Activated CD8-positive, alpha-beta memory T cell treated with anti-CD3 and anti-CD28 coated beads, Interleukin-2, amount 50 U/mL, for 24 hours (primary cell): Measurements from ENCODE around the gene CYP19A1.
A peak's percentile ranks its signal among the peaks of the same experiment; 100 is the strongest.
"Not testable (repeated sequence)": the region's sequence is repeated elsewhere in the genome, so short reads cannot be mapped to it uniquely, and the experiment has no call there.

Source experiments
- DNase-seq: peaks from one replicate; pipeline ENCODE4 v3.0.0-alpha.2; 2020; ENCODE audit errors: extremely low read depth

CYP19A1 gene

DNA sequence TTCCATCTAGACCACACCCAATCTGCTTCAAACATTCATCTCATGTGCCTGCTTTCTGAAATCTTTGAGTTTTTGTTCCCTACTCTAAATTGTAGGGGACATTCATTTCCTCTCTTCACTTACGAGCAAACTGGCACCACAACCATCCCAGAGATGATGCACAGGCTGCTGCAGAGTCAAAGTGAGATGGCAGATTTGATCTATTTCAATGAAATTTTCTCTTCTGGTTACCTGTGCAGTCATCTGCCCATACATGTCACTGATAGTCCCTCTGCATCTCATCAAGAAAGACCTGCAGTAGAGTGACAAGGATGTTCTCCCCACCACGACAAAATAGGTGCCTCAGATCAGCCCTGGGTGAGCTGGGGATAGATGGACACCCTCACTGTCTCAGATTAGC is 125.5 kb downstream of the CYP19A1 start:
- no peak for DNase-seq

DNA sequence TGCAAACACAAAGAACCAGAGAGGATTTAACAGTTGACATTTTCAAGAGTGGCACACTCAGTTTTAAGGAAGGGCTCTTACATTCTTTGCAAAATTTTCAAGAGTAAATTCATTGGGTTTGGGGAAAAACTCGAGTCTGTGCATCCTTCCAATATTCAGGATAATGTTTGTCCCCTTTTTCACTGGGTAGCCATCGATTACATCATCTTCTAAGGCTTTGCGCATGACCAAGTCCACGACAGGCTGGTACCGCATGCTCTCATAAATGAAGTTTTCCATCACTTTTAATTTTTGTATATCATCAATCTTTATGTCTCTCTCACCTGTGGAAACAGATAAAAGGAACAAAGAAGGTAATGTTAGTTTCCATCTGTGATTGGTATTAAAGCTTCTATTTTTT is 126.2 kb downstream of the CYP19A1 start:
- no peak for DNase-seq

DNA sequence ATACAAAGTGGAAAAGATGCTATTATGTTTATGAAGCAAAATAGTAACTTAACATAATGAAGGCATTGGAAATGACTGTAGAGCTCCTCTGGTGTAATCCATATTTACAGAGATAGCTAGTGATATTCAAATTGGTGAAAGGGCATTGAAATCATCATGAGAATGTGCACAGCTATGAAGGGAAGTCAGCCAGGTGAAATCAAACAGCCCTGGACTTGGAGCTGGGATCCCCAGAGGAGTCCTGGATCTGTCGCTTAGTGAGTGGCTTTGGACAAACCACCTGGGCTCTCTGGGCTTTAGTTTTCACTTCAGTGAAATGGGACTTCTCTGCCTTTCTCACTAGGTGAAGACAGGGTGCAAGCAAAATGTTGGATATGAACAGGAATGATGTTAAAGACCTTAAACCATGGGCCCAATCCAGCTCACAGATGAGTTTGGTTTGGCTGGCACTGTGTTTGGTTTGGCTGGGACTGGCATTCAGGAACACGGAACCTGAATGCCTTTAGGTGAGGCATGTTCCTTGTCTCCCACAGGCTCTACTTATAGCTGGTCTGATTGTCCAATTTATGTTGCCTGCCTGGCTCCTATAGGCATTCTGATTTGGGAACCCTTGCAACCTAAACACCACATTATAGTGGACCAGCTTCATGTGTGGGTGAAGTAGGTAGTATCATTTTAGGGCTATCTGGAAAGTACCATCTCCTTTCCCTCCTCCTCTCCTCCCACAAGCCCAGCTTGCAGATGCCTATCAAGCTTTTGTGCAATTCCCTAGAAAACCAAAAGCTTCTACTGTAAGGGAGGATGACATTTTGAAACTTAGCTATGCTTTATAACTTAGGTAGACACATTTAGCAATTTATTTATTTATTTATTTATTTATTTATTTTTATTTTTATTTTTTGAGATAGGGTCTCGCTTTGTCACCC is 133.1 kb downstream of the CYP19A1 start:
- no peak for DNase-seq

DNA sequence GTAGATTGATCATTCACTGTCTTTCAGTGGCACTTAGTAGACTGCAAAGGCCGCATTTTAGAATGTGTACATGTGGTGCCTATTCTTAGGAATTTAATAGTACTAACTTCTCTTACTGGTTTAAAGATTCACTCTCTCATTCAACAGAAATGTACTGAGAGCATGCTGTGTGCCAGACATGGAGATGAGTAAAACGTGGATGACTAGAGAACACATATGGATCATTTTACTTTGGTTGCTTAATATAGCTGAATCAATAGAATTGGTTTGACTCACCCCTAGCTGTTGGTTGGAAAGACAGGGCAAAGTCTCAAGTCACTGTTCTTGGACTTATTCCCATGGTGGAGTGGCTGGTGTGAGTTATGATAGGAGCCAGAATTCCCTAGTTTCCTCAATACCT is 134.6 kb downstream of the CYP19A1 start:
- DNase-seq, result no peak

DNA sequence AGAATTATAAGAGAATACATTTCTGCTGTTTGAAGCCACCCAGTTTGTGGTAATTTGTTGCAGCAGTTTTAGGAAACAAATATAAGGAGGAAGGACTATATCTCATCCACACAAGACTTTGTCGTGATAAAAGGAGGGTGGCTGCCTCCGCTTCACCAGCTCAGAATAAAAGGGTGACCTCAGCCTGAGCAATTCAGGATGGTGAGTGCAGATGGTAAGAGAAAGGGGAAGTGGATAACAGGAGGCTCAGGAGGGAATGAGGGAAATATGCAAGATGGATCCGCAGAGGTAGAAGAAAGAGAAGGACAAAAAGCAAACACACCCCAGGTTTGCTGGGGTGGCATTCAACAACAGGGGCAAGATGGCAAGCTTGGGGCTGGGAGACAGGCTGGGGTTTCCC is 135.6 kb downstream of the CYP19A1 start:
- DNase-seq, result no peak

DNA sequence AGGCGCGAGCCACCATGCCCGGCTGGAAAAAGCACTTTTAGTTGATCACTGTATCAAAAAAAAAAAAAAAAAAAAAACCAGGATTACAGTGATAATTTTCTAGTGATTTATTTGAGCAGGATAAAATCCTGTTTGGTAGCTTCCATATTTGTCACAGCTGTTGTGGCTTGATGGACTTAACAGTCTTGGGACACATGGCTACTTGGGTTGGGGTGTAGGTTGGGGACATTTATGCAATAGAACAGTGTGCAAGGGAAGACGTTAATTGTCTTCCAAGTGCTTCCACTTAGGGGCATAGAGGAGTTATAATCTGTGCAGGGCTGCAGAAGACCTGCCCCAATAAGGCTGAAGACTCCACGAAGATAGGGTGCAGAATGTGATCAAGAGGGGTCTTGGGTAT is 136.8 kb downstream of the CYP19A1 start:
- DNase-seq, result no peak

DNA sequence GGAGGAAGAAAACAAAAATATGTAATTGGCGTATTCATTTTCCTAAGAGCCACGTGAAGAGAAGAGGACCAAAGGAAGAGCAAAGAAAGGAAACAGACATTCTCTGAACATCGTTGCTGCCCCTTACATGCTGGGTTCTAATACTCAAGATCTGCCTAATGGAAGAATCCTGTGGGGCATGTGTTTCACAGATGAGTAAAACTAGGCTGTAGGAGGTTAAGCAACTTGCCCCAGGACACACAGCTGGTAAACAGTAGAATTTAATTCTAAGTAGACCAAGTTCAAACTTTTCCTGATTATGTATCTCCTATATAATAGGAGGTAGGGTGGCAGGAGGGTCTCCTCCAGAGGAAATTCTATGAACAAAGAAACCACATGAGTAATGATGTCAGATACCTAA is 137.6 kb downstream of the CYP19A1 start:
- no peak for DNase-seq

DNA sequence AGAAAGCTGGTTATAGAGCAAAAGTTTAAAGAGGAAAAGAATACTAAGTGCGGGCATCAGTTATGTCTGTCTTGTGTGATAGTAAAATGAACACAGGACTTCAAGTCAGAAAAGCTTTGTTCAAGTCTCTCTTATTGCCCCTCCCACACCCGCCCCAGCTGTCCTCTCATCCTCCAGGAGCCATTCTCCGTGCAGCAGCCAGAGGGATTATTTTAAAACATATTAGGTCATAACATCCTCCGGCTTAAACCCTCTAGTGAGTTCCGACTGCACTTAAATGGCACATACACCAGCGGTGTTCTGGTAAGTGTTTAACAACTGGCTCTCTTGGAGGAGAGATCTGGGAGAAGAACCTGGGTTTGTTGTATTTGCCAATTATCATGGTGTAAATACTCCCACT is 138.9 kb downstream of the CYP19A1 start:
- no peak for DNase-seq

DNA sequence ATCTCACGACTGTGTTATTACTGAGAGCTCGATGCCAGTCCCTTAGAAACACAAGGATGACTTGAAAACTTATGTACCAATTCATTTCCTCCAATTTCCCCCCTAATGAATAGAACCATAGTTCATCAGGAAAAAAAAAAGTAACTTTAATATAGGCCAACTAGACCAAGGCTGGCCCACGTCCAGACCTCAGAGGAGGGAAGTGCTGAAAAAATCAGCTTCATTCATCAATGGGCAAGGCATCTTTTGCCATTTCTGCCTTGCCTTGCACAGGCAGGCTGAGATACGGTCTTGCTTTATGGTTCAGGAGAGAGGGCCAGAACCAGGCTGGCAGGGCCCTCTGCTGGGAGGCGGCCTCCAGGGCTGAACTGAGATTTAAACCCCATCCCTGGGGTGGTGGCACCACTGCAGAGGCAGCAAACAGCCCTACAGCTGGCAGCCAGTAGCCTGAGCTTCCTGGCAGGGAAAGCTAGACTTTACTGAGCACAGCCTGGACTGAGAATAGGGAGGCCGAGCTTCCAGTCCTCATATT is 139.6 kb downstream of the CYP19A1 start:
- no peak for DNase-seq

DNA sequence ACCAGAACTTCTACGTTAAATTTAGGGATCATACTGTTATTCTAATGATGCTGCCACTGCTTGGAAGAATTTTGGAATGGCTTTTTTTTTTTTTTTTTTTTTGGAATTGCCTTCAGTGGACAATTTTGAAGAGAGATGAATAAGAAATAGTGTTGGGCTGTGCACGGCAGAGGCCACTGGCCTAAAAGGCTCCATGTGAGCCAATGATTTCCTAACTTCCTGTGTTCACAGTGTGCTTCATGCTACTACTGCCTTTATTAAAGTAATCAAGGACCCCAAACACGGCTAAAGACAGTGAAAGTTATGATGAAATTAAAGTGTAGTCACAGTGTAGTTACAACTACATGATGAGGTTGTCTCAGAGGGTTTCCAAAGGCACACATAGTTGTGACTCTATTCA is 142.9 kb downstream of the CYP19A1 start:
- DNase-seq, result no peak

DNA sequence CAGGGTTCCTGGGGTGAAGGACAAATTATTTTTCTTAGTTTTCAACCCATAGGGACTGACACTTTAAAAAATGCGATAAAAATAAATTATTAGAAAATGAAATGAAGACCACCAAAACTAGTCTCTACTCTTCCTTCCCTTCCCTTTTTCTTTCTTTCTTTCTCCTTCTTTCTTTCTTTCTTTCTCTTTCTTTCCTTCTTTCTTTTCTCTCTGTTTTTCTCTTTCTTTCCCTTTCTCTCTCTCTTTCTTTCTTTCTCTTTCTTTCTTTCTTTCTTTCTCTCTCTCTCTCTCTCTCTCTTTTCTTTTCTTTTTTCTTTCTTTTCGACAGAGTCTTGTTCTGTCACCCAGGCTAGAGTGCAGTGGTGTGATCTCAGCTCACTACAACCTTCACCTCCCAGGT is 144.4 kb downstream of the CYP19A1 start:
- DNase-seq, result no peak

DNA sequence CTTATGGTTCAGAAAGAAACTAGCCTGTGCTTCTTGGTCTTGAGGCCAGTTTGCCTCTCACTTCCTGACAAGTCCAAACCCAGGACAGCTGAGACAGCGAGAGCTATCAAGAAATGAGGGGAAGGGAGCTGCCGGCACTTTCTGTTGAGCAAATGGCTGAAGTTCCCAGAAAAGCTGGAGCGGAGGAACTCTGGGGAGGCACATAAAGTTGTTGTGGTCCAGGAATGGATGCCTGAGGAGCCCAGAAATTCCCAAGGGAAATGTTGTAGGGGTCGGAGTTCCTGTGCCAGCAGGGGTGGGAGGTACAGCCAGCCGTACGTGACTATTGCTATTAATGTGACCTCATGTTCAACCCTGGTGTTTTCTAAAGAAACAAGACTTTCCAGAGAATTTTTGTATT is 144.9 kb downstream of the CYP19A1 start:
- no peak for DNase-seq

DNA sequence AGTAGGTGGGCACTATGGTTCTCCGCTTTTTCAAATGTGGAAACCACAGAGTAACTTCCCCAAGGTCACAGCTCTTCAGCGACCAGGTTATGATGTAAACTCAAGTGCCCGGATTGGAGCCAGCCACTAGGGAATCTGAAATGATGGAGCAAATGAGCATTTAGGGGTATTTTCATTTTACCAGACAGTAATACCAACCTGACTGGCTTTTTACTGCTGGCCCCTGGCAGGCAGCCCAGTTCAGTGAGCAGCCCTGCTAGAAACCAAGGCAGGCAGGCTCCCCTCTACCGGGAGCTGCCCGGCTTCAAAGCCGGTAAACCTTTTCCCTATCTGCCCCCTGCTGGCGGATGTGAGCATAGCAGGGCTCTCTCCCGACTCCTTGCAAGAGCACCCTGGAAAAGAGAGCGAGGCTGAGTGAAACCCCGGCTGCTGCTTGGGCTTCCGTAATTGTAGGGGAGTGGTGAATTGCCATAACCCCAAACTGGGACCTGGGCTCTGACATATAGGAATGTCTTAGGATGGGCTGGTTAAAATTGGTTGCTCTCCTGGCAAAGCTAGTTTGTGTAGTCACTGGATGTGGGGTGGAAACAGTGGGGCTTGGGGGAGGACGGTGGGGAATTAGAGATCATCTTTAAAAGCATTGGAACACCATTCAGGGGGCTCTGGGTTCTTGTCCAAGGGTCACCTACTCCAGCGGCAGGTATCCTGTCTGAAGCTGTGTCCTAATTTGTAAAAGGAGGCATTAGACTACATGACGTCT is 145.7 kb downstream of the CYP19A1 start:
- DNase-seq, result peak; percentile 45

DNA sequence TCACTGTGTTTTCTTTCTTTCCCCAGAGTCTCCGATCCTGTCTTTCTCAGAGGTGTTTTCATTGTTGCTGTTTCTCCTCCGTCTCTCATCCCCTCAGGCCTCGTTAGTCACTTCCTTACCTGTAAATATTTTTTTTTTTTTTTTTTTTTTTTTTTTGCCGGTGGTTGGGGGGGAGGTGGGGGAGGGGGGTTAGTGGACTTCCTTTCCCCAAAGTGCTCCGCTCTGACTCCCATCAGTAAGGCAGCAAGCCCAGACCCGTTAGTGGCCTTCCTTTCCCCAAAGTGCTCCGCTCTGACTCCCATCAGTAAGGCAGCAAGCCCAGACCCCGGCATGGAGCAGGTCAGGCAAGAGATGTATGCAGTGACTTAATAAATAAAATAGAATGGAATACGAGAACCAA is 146.6 kb downstream of the CYP19A1 start:
- DNase-seq, result no peak

DNA sequence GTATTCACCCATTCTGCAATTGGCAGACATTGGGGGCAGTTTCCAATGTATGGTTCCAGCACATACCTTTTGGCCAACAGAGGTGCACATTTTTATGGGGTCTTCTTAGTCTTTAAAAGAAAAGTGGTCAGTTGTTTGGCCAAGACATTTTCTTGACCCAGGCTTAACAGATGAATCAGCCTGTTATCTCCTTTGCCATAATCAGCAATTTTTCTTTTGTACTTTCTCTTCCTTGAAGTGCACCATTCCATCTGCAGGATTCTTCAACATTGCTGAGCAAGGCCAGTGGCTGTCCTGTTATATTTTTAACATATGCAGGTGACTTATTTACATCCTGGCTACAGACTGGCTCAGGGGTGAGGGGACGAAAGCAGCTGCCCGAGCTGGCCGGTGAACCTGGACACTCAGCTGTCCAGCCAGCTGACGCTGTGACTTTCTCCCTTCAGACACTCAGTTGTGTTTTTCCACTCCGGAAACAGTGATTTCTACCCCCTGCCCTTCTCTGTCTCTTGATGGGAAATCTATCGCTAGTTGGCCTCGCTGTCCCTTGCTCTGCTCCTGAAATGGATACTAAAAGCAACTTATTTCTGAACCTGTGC is 147.2 kb downstream of the CYP19A1 start:
- DNase-seq, result no peak

DNA sequence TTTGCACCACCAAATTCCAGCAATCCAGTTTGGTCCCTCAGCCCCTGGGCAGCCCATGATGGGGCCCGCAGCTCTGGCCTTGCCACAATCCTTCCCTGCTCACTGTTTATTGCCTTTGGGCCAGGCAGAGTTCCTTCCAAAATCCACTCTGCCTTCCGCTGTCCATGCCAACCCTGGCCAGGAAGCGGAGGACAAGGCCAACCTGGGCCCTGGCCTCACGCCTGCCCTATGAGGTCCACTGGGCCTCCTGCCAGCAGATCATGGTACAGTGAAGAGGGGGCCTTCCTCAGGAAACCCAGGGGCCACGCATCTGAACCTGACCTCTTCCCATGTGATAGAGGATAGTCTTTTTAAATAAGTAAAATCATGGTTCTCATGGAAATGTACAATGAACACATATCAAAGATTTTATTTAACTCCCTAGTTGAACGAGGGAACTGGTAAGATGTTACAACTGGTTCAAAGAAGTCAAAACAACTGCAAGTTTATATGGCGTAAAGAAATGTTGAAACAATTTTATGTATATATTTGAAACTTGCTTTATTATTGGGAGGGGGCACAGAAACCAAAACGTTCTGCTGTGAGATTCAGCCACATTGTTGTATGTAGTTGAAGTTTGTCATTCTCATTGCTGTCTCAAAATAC is 147.8 kb downstream of the CYP19A1 start:
- no peak for DNase-seq

DNA sequence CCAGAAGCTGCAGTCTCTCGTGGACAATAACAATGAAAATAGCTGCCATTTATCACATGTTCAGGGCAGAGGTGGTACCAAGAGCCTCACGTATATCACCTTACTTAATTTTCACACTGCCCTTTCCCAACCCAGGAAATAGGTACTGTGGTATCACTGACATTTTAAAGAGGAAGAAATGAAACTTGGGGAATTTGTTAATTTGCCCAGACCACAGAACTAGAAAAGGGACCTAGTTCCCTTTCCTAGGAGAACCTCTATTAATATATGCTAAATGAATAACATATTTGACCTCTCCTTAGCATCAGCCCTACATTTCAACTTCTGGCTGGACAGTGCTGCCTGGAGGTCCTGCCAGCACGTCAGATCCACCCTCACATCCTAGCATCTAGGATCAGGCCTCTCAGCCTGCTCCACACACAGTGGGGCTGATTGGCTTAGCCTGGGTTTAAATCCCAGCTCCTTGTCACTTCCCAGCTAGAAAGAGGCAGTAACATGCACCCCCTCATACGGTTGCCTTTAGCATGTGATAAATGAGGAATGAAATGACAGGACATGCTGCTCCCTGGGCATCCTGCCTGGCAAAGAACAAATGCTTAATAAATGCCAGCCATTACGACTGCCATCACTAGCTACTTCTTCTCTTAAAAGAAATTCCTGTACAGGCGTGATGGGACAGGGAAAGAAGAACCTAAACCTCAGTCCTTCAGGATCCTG is 148.6 kb downstream of the CYP19A1 start:
- DNase-seq, result no peak

DNA sequence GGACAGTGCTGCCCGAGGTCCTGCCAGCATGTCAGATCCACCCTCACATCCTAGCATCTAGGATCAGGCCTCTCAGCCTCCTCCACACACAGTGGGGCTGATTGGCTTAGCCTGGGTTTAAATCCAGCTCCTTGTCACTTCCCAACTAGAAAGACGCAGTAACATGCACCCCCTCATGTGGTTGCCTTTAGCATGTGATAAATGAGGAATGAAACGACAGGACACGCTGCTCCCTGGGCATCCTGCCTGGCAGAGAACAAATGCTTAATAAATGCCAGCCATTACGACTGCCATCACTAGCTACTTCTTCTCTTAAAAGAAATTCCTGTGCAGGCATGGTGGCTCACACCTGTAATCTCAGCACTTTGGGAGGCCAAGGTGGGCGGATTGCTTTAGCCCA is 149.6 kb downstream of the CYP19A1 start:
- not testable (repeated sequence) for DNase-seq

DNA sequence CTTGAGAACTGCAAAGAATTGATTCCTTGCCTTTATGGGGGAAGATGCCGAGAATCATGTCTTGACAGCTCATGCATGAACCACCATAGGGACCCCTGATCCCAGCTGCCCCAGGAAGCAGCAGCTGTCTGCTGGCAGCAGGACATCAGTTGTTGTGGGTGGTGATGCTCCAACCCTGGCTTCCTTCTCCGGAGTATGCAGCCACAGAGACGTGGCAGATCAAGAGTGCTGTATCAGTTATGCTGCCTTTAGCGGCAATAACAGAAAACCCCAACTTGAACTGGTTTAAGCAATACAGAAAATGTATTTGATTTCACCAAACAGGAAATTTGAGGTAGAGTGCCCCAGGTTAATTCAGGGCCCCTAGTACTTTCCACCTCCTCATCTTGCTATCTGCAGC is 151.5 kb downstream of the CYP19A1 start:
- no peak for DNase-seq

DNA sequence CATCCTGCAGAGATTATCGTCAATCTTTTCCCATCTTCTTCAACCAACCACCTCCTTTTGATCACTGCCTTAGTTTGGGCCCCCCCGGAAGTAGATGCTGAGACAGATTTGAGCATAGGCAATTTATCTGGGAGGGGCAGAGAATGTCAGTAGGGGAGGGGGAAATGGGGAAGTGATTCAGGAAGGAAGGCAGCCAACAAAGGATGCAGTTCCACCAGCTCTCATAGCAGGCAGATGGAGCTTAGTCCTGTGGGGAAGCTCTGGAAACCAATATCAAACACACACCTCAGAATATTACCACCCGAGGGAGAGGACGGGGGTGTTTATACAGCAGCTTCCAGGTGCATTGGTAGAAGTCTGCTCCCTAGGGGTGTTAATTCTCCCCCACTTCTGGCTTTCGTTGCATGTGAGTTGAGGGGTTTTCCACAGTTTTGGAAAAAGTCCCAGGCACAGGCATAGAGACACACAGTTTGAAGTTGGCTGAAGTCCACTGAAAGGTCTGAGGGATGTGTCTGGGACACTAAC is 152.2 kb downstream of the CYP19A1 start:
- DNase-seq, result no peak
